SK-N-MC (cell line): ENCODE results near the gene CAMK2B.

ENCODE experiments used
- EZH2 ChIP-seq: fragments of 200-600 bp; sonication (generic); IDR thresholded peaks from one replicate; pipeline ENCODE4 v1.6.1; 2017; ENCODE audit warnings: antibody characterized with exemption
- FOXP2 ChIP-seq: optimal IDR thresholded peaks from 2 replicates; pipeline ENCODE3; 2011; ENCODE audit warnings: mild to moderate bottlenecking, moderate library complexity; ENCODE audit not compliant: insufficient read depth; ENCODE audit errors: extremely low read length, control extremely low read depth
- POLR2AphosphoS5 ChIP-seq: IDR thresholded peaks from 2 replicates; pipeline ENCODE4 v1.6.1; 2012; ENCODE audit warnings: mild to moderate bottlenecking, low read depth, low read length, borderline replicate concordance

GRCh38 chr7:44216019-44216418 lies 109.4 kb downstream of the CAMK2B start:
- TF ChIP-seq POLR2AphosphoS5: no peak
- no peak for TF ChIP-seq EZH2
- no peak for TF ChIP-seq FOXP2
